HFFc6 (cell line): ENCODE results near the gene RECK. TPM values are rescaled to one million over a fixed set of nuclear protein-coding genes. Genes with fewer than 3 reads are reported as not detected.

Source experiments
- DNase-seq: peaks from one replicate; pipeline ENCODE4 v3.0.0-alpha.2; 2018
- H3K27ac Mint-ChIP-seq: 2 replicates; pipeline ENCODE4 v1.8.0; 2020; ENCODE audit warnings: mild to moderate bottlenecking, mixed read lengths
- H3K27me3 Mint-ChIP-seq: 2 replicates; pipeline ENCODE4 v1.8.0; 2021; ENCODE audit warnings: mild to moderate bottlenecking, moderate library complexity, mixed read lengths; ENCODE audit not compliant: insufficient read depth
- H3K36me3 Mint-ChIP-seq: 2 replicates; pipeline ENCODE4 v1.8.0; 2021; ENCODE audit warnings: low read depth, mixed read lengths
- H3K4me1 Mint-ChIP-seq: 2 replicates; pipeline ENCODE4 v1.8.0; 2020; ENCODE audit warnings: low read depth, mixed read lengths
- H3K4me3 Mint-ChIP-seq: 2 replicates; pipeline ENCODE4 v1.8.0; 2020; ENCODE audit warnings: mild to moderate bottlenecking, moderate library complexity, mixed read lengths
- H3K9me3 Mint-ChIP-seq: 2 replicates; pipeline ENCODE4 v1.8.0; 2020; ENCODE audit warnings: mild to moderate bottlenecking, mixed read lengths
- CTCF ChIP-seq: fragments of 200-600 bp; sonication (generic); IDR thresholded peaks from 2 replicates; pipeline ENCODE4 v1.5.0; 2021; ENCODE audit warnings: antibody characterized with exemption, mild to moderate bottlenecking
- total RNA-seq, 6 experiments: library from RNA; stranded (reverse); fragmentation: NEBNext Ultra II Directional; extraction: Animal tissue kit (Norgen Biotek cat#: 25700); gene quantifications; 2 replicates in 1 of 6; 3 replicates in 5 of 6; pipeline ENCODE4 v1.2.3, GENCODE V29; 2021

Gene RECK
- total RNA-seq, 6 experiments from 2014 or later: 149 to 182 (median 173) TPM

- DNase-seq: peak; percentile 9
- Mint-ChIP-seq H3K27me3 (peaks cover 2% of the 10 kb centered on the region; the same call in 1 of the 2 replicates), H3K27ac (peak overlapping the region; percentile 73), H3K36me3 (peaks cover 60% of the 10 kb centered on the region), H3K4me1 (peaks cover 48% of the 10 kb centered on the region), H3K9me3 (no peaks in the 10 kb centered on the region), H3K4me3 (peak overlapping the region; percentile 4; the same call in 1 of the 2 replicates)
- no peak for TF ChIP-seq CTCF
Measured at GRCh38 chr9:36064448-36065037, 27.8 kb downstream of the RECK start.

- Mint-ChIP-seq H3K36me3 (peaks cover 70% of the 10 kb centered on the region), H3K27ac (peak overlapping the region; percentile 88; the same call in 1 of the 2 replicates), H3K4me3 (no peak overlapping the region), H3K27me3 (peaks cover 3% of the 10 kb centered on the region; the same call in 1 of the 2 replicates), H3K4me1 (peaks cover 42% of the 10 kb centered on the region), H3K9me3 (no peaks in the 10 kb centered on the region)
- DNase-seq: no peak
- TF ChIP-seq CTCF: no peak
Measured at GRCh38 chr9:36074055-36074454, 37.3 kb downstream of the RECK start.

DNA sequence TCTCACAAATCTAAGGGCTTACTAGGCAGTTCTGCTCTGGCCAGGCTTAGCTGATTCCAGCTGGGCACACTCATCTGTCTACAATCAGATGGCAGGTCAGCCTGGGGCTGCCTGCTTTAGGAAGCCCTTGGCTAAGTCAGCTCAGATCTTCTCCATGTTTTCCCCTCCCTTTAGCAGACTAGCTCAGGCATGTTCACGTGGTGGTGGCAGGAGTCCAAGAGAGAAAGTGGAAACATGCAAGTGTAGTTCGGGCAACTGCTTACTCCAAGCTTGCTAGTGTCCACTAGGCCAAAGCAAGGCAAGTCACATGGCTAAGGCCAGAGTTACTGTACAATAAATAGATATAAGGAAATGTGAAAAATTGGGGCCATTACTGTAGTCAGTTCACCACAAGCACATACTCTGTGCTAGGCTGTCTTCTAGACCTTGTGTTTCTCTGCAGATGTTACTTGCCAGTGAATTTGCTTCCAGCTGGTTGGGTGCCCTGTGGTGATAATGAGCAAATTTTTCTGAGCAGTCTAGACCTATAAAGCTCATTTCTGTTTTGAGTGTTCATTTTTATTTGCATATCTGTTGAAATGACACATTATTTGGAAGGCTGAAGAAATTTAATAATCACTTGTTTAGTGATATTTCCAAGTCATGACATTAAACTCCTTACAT, 38.3 kb downstream of the RECK start:
- Mint-ChIP-seq H3K36me3 (peaks cover 62% of the 10 kb centered on the region), H3K9me3 (no peaks in the 10 kb centered on the region), H3K4me3 (peak overlapping the region; percentile 5; the same call in 1 of the 2 replicates), H3K27me3 (no peaks in the 10 kb centered on the region), H3K4me1 (peaks cover 42% of the 10 kb centered on the region), H3K27ac (peak overlapping the region; percentile 88)
- no peak for TF ChIP-seq CTCF
- peak; percentile 61 for DNase-seq

DNA sequence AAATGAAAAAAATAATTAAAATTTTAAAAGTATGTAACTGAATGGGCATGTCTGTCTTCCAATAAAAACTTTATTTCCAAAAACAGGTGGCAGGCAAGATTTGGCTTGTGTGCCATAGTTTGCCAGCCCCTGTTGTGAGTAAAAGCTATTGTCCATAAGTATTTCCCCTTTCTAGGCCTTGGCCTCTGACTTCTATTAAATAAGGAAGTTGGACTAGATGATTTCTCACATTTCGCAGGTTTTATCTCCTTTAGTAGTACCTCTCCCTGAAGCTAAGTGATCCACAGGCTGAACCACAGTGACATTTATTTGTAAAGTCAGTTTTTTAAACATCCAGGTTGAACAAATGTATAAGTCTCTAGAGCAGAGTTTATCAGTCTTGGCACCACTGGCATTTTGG, 41.3 kb downstream of the RECK start:
- H3K27me3 Mint-ChIP-seq: no peaks in the 10 kb centered on the region
- no peak for DNase-seq
- no peaks in the 10 kb centered on the region for H3K9me3 Mint-ChIP-seq
- no peak overlapping the region for H3K4me3 Mint-ChIP-seq
- TF ChIP-seq CTCF: no peak
- peak overlapping the region; percentile 3; the same call in 1 of the 2 replicates for H3K27ac Mint-ChIP-seq
- peaks cover 69% of the 10 kb centered on the region for H3K36me3 Mint-ChIP-seq
- H3K4me1 Mint-ChIP-seq: peaks cover 37% of the 10 kb centered on the region

DNA sequence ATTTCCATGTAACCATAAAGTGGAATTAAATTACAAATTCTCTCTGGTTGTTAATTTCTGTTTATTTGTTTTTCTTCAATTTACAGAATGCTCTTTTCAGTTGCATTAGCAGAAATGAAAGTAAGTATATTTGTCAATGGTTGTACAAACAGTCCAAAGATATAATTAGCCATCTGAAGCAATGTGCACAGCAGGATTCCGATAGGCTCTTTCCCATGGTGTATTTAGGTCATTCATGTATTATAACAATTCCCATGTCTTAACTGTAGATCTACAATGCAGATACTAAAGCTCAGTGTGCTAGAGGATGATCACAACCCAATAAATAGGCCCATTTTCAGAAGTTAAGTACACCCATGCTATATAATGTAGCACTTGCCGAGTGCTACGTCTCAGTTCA, 43.8 kb downstream of the RECK start:
- Mint-ChIP-seq H3K27ac (peak overlapping the region; percentile 51; the same call in 1 of the 2 replicates), H3K9me3 (no peaks in the 10 kb centered on the region), H3K36me3 (peaks cover 72% of the 10 kb centered on the region), H3K27me3 (peaks cover 2% of the 10 kb centered on the region; the same call in 1 of the 2 replicates), H3K4me1 (peaks cover 12% of the 10 kb centered on the region; the same call in 1 of the 2 replicates), H3K4me3 (no peak overlapping the region)
- TF ChIP-seq CTCF: no peak
- no peak for DNase-seq
